ENCODE measurements around the gene MLST8.

MLST8 gene

DNA sequence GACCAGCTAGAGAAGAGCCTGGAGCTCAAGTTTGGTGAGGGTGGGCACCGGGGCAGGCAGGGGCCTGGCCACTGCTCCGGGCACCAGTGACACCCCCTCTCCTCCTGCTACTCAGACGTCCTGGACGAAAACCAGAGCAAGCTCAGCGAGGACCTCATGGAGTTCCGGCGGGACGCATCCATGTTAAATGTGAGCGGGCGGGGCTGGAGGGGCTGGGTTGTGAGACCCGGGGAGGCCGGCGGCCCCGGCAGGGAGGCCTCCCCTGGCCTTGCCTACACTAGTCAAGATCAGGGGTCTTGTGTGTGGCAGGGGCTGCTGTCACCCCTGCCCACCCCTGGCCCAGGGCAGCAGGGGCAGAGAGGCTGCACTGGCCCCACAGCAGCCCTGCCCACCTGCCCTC is 31.9 kb upstream of the MLST8 start:
- TF ChIP-seq HDGF (IDR thresholded peaks at IDR 0.05; ENCODE audit: borderline replicate concordance) (no peak), SP1 (IDR thresholded peaks at IDR 0.05) (no peak), ARNT (IDR thresholded peaks at IDR 0.05) (no peak)
- no peak for DNase-seq (ENCODE audit: extremely low spot score)
- ChIA-PET CTCF (no interaction called here), POLR2A (interaction anchor here (0.9 to 2.8 kb wide), 2 partner anchors 8 to 18 kb away, joined by 3 to 27 read pairs; partner anchors contain the start of gene TRAF7)

DNA sequence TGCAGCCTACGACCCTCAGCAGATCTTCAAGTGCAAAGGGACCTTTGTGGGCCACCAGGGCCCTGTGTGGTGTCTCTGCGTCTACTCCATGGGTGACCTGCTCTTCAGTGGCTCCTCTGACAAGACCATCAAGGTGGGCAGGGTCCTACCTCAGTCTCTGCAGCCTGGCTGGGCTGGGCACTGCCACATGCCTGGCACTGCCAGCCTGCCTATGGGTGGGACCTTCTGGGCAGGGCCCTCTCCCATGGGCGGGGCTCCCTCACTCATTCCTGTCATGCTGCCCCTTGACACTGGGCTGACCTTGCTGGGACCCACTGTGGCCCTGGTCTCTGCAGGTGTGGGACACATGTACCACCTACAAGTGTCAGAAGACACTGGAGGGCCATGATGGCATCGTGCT is 31.3 kb upstream of the MLST8 start:
- ChIA-PET POLR2A (interaction anchor here (2.8 kb wide), 1 partner anchor 19 kb away, joined by 27 read pairs; the partner anchor contains the start of gene TRAF7), CTCF (no interaction called here)
- no peak for DNase-seq (ENCODE audit: extremely low spot score)

DNA sequence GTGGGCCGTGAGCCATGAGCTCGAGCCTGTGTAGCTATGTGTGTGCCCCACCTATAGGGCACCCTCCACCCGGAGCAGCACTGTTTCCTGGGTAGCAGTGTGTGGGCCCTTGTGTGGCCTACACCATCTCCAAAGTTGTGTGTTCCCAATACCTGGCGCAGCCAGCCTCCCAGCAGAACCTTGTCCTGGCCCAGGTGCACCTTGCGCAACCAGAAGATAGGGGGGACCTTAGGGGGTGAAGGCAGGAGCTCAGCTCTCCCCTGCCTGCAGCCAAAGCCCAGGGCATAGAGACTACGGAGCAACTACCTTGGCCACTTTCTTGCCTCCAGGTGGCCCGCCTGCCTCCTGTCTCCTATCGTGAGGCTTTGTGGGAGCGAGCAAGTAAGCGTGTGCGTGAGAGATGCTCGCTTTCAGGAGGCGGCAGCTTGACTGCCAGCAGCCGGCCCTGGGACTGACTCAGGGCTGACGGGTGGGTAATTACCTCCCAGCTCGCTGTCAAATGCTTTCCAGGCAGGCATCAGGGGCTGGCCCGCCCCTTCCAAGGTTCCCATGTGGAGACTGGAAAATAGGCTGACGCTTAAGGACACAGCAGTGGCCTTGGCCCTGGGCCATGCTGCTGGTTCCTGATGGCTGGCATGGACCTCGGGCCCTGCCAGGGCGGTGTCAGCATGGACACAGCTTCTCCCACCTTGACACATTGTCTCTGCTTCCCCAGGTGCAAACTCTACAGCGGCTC is 30.7 kb upstream of the MLST8 start:
- ChIA-PET CTCF (no interaction called here), POLR2A (interaction anchor here (2.8 kb wide), 1 partner anchor 19 kb away, joined by 27 read pairs; the partner anchor contains the start of gene TRAF7)
- DNase-seq (ENCODE audit: extremely low spot score), result no peak
- no peak for TF ChIP-seq FOXM1 (IDR thresholded peaks at IDR 0.05; ENCODE audit: borderline replicate concordance)

More for the DNA sequence above, 31.3 kb upstream of the MLST8 start:
- TF ChIP-seq L3MBTL2 (conservative IDR thresholded peaks at IDR 0.05) (no peak), CTBP1 (IDR thresholded peaks at IDR 0.05; ENCODE audit: borderline replicate concordance) (no peak), TARDBP (IDR thresholded peaks at IDR 0.05) (no peak), ARNT (IDR thresholded peaks at IDR 0.05) (no peak), HDGF (IDR thresholded peaks at IDR 0.05; ENCODE audit: borderline replicate concordance) (no peak), NFRKB (IDR thresholded peaks at IDR 0.05) (no peak), FOXK2 (IDR thresholded peaks at IDR 0.05) (no peak), LEF1 (IDR thresholded peaks at IDR 0.05; ENCODE audit: borderline replicate concordance) (no peak), ZNF384 (IDR thresholded peaks at IDR 0.05) (no peak), SUZ12 (IDR thresholded peaks at IDR 0.05) (no peak), BHLHE40 (IDR thresholded peaks at IDR 0.05; ENCODE audit: borderline replicate concordance) (no peak), FOXM1 (IDR thresholded peaks at IDR 0.05; ENCODE audit: borderline replicate concordance) (no peak), FOXA1 (IDR thresholded peaks at IDR 0.05) (no peak)
- TF ChIP-seq, protein P1, sequence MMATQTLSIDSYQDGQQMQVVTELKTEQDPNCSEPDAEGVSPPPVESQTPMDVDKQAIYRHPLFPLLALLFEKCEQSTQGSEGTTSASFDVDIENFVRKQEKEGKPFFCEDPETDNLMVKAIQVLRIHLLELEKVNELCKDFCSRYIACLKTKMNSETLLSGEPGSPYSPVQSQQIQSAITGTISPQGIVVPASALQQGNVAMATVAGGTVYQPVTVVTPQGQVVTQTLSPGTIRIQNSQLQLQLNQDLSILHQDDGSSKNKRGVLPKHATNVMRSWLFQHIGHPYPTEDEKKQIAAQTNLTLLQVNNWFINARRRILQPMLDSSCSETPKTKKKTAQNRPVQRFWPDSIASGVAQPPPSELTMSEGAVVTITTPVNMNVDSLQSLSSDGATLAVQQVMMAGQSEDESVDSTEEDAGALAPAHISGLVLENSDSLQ (IDR thresholded peaks at IDR 0.05), result no peak

DNA sequence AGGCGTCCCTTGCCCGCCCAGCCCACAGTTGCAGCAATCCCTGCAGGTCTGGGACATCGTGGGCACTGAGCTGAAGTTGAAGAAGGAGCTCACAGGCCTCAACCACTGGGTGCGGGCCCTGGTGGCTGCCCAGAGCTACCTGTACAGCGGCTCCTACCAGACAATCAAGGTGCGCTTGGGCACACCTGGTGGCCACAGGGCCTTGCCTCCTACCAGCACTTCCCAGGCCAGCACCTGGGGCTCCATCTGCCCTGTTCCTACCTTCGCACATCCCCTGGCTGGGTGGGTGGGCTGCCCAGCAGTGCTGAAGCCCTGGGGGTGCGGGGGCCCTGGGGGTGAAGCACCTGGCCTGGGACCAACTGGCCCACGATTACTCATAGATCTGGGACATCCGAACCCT is 29.8 kb upstream of the MLST8 start:
- no peak for TF ChIP-seq LEF1 (IDR thresholded peaks at IDR 0.05; ENCODE audit: borderline replicate concordance)
- no peak for TF ChIP-seq HDGF (IDR thresholded peaks at IDR 0.05; ENCODE audit: borderline replicate concordance)
- no peak for TF ChIP-seq ZNF384 (IDR thresholded peaks at IDR 0.05)
- TF ChIP-seq FOXA1 (IDR thresholded peaks at IDR 0.05), result no peak
- ChIA-PET CTCF (no interaction called here), POLR2A (no interaction called here)
- no peak for DNase-seq (ENCODE audit: extremely low spot score)

DNA sequence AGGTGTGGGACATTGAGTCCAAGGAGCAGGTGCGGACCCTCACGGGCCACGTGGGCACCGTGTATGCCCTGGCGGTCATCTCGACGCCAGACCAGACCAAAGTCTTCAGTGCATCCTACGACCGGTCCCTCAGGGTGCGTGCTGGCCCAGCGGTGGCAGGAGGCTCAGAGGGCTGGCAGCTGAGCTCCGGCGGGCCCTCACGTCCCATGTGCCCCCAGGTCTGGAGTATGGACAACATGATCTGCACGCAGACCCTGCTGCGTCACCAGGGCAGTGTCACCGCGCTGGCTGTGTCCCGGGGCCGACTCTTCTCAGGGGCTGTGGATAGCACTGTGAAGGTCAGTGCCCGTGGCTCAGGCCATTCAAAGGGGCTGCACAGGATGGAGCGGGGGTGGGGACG is 29.2 kb upstream of the MLST8 start:
- TF ChIP-seq BHLHE40 (IDR thresholded peaks at IDR 0.05; ENCODE audit: borderline replicate concordance), result no peak
- TF ChIP-seq ELF4 (IDR thresholded peaks at IDR 0.05), result no peak
- TF ChIP-seq HDGF (IDR thresholded peaks at IDR 0.05; ENCODE audit: borderline replicate concordance), result no peak
- TF ChIP-seq NFRKB (IDR thresholded peaks at IDR 0.05), result no peak
- no peak for TF ChIP-seq ZNF384 (IDR thresholded peaks at IDR 0.05)
- TF ChIP-seq SUZ12 (IDR thresholded peaks at IDR 0.05), result no peak
- TF ChIP-seq FOXM1 (IDR thresholded peaks at IDR 0.05; ENCODE audit: borderline replicate concordance), result no peak
- DNase-seq (ENCODE audit: extremely low spot score), result no peak
- CTCF ChIA-PET, result no interaction called here
- POLR2A ChIA-PET, result no interaction called here

DNA sequence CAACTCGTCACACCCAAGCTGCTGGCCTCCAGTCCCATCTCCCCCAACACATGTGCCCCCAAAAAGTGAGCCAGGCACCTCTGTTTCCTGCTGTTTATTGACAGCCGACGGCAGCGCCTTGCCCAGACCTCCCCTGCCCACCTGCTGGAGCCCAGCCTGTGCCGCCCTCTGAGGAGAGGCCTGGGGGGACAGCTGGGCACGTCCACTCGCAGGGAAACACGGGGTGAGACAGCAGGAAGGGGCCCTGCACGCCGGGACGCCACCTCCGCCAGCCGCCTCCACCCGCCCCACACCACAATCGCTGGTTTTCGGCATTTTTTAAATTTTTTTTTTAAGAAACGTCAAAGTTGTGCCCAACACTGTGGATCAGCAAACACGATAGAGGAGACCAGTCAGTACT is 28.2 kb upstream of the MLST8 start:
- no peak for TF ChIP-seq TARDBP (IDR thresholded peaks at IDR 0.05)
- no peak for TF ChIP-seq FOXA1 (IDR thresholded peaks at IDR 0.05)
- TF ChIP-seq ZNF384 (IDR thresholded peaks at IDR 0.05), result no peak
- no peak for TF ChIP-seq CTBP1 (IDR thresholded peaks at IDR 0.05; ENCODE audit: borderline replicate concordance)
- TF ChIP-seq L3MBTL2 (conservative IDR thresholded peaks at IDR 0.05), result no peak
- TF ChIP-seq ELF4 (IDR thresholded peaks at IDR 0.05), result no peak
- TF ChIP-seq SP1 (IDR thresholded peaks at IDR 0.05), result no peak
- TF ChIP-seq NFRKB (IDR thresholded peaks at IDR 0.05), result no peak
- TF ChIP-seq, protein P1 (IDR thresholded peaks at IDR 0.05), result no peak
- no peak for TF ChIP-seq FOXM1 (IDR thresholded peaks at IDR 0.05; ENCODE audit: borderline replicate concordance)
- no peak for TF ChIP-seq FOXK2 (IDR thresholded peaks at IDR 0.05)
- TF ChIP-seq SUZ12 (IDR thresholded peaks at IDR 0.05), result no peak
- TF ChIP-seq ARNT (IDR thresholded peaks at IDR 0.05), result no peak
- TF ChIP-seq LEF1 (IDR thresholded peaks at IDR 0.05; ENCODE audit: borderline replicate concordance), result no peak
- TF ChIP-seq BHLHE40 (IDR thresholded peaks at IDR 0.05; ENCODE audit: borderline replicate concordance), result no peak
- TF ChIP-seq HDGF (IDR thresholded peaks at IDR 0.05; ENCODE audit: borderline replicate concordance), result no peak
- CTCF ChIA-PET, result interaction anchor here (0.7 kb wide), 1 partner anchor 109 kb away, joined by 4 read pairs; no protein-coding TSS in a partner anchor
- POLR2A ChIA-PET, result interaction anchor here (1.1 kb wide), 1 partner anchor 22 kb away, joined by 4 read pairs; the partner anchor contains the start of gene TRAF7
- no peak for DNase-seq (ENCODE audit: extremely low spot score)

DNA sequence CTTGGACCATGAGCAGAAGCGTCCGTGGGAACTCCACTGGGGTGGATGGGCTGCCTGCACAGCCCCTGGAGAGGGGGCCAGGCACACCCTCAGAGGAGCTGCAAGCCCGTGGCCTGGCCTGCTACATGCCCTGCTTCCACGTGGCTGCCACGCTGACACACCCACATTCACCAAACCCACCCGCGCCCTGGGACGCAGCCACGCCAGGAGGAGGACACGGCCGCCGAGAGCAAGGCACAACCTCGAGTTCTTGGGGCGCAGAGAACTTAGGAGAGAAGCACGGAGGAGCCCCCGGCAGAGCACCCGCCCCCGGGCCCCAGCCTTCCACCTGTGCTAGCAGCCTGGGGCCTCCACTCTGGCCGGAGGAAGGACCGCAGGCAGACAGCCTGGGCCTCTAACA is 27.7 kb upstream of the MLST8 start:
- no peak for TF ChIP-seq FOXK2 (IDR thresholded peaks at IDR 0.05)
- TF ChIP-seq LEF1 (IDR thresholded peaks at IDR 0.05; ENCODE audit: borderline replicate concordance), result no peak
- TF ChIP-seq, protein P1 (IDR thresholded peaks at IDR 0.05), result no peak
- TF ChIP-seq CTBP1 (IDR thresholded peaks at IDR 0.05; ENCODE audit: borderline replicate concordance), result no peak
- TF ChIP-seq L3MBTL2 (conservative IDR thresholded peaks at IDR 0.05), result no peak
- TF ChIP-seq BHLHE40 (IDR thresholded peaks at IDR 0.05; ENCODE audit: borderline replicate concordance), result no peak
- no peak for TF ChIP-seq ARNT (IDR thresholded peaks at IDR 0.05)
- TF ChIP-seq HDGF (IDR thresholded peaks at IDR 0.05; ENCODE audit: borderline replicate concordance), result no peak
- no peak for TF ChIP-seq SUZ12 (IDR thresholded peaks at IDR 0.05)
- TF ChIP-seq TARDBP (IDR thresholded peaks at IDR 0.05), result no peak
- TF ChIP-seq FOXA1 (IDR thresholded peaks at IDR 0.05), result no peak
- TF ChIP-seq NFRKB (IDR thresholded peaks at IDR 0.05), result no peak
- TF ChIP-seq ELF4 (IDR thresholded peaks at IDR 0.05), result no peak
- TF ChIP-seq ZNF384 (IDR thresholded peaks at IDR 0.05), result no peak
- ChIA-PET POLR2A (interaction anchor here (0.9 to 1.1 kb wide), 2 partner anchors 15 to 22 kb away, joined by 3 to 4 read pairs; partner anchors contain the start of gene TRAF7), CTCF (no interaction called here)
- no peak for DNase-seq (ENCODE audit: extremely low spot score)
